ENCODE results near the gene IRAK1BP1.

IRAK1BP1 gene

GRCh38 chr6:78835817-78836216 lies 31.5 kb upstream of the IRAK1BP1 start:
- H3K4me3 ChIP-seq (replicated peaks; ENCODE audit: low read depth, low read length) = no peak overlapping the region
- peak; percentile 22 for TF ChIP-seq CTCF (IDR thresholded peaks at IDR 0.05; ENCODE audit: low read length, missing control alignments)
- DNase-seq (ENCODE audit: low read depth) = peak; percentile 31

GRCh38 chr6:78836598-78836997 lies 30.8 kb upstream of the IRAK1BP1 start:
- DNase-seq (ENCODE audit: low read depth) = no peak
- no peak for TF ChIP-seq CTCF (IDR thresholded peaks at IDR 0.05; ENCODE audit: low read length, missing control alignments)

GRCh38 chr6:78841111-78841510 lies 26.2 kb upstream of the IRAK1BP1 start:
- no peak for DNase-seq (ENCODE audit: low read depth)
- TF ChIP-seq CTCF (IDR thresholded peaks at IDR 0.05; ENCODE audit: low read length, missing control alignments) = no peak
- no peak overlapping the region for H3K4me3 ChIP-seq (replicated peaks; ENCODE audit: low read depth, low read length)

More at GRCh38 chr6:78836598-78836997, 30.8 kb upstream of the IRAK1BP1 start:
- no peak overlapping the region for H3K4me3 ChIP-seq (replicated peaks; ENCODE audit: low read depth, low read length)

- no peak for TF ChIP-seq CTCF (IDR thresholded peaks at IDR 0.05; ENCODE audit: low read length, missing control alignments)
- H3K4me3 ChIP-seq (replicated peaks; ENCODE audit: low read depth, low read length) = no peak overlapping the region
- DNase-seq (ENCODE audit: low read depth) = no peak
Measured at GRCh38 chr6:78842953-78843352, 24.4 kb upstream of the IRAK1BP1 start.

- H3K4me3 ChIP-seq (replicated peaks; ENCODE audit: low read depth, low read length) = no peak overlapping the region
- TF ChIP-seq CTCF (IDR thresholded peaks at IDR 0.05; ENCODE audit: low read length, missing control alignments) = no peak
- DNase-seq (ENCODE audit: low read depth) = no peak
Measured at GRCh38 chr6:78844899-78845298, 22.5 kb upstream of the IRAK1BP1 start.

- TF ChIP-seq CTCF (IDR thresholded peaks at IDR 0.05; ENCODE audit: low read length, missing control alignments) = no peak
- H3K4me3 ChIP-seq (replicated peaks; ENCODE audit: low read depth, low read length) = no peak overlapping the region
- no peak for DNase-seq (ENCODE audit: low read depth)
Measured at GRCh38 chr6:78845567-78845966, 21.8 kb upstream of the IRAK1BP1 start.

GRCh38 chr6:78850621-78851020 lies 16.7 kb upstream of the IRAK1BP1 start:
- DNase-seq (ENCODE audit: low read depth) = no peak
- no peak overlapping the region for H3K4me3 ChIP-seq (replicated peaks; ENCODE audit: low read depth, low read length)
- no peak for TF ChIP-seq CTCF (IDR thresholded peaks at IDR 0.05; ENCODE audit: low read length, missing control alignments)

Measured in fibroblast of pulmonary artery (primary cell).